ENCODE results near the gene NAT9. TPM values are rescaled to one million over a fixed set of nuclear protein-coding genes. Genes with fewer than 3 reads are reported as not detected.

Gene NAT9
- total RNA-seq, 4 donors from 2014 or later = 27.5 to 78.6 (median 43.2) TPM

GRCh38 chr17:74769266-74769855, 6.8 kb downstream of the NAT9 start:
- H3K4me1 ChIP-seq = peaks cover 0 to 55% (median 19%) of the 10 kb centered on the region in 4 donors
- DNase-seq (ENCODE audit: low spot score in 2 of 2) = no peak
- 46 to 54% methylated on average over 6 of the region's 6 CpGs for WGBS, 2 donors
- peaks cover 0 to 58% (median 8%) of the 10 kb centered on the region in 3 donors for H3K36me3 ChIP-seq
- no peaks in the 10 kb centered on the region for H3K9me3 ChIP-seq
- no peak overlapping the region for H3K4me3 ChIP-seq
- H3K27me3 ChIP-seq = no peaks in the 10 kb centered on the region
- peak overlapping the region in 2 of 4 donors; percentile 64 to 82 for H3K27ac ChIP-seq
- no peak for TF ChIP-seq POLR2A (IDR thresholded peaks at IDR 0.05)
- TF ChIP-seq EP300 (IDR thresholded peaks at IDR 0.05) = no peak

- no peak overlapping the region for H3K4me3 ChIP-seq
- peaks cover 0 to 56% (median 23%) of the 10 kb centered on the region in 4 donors for H3K4me1 ChIP-seq
- TF ChIP-seq EP300 (IDR thresholded peaks at IDR 0.05) = no peak
- TF ChIP-seq POLR2A (IDR thresholded peaks at IDR 0.05) = no peak
- no peak for TF ChIP-seq CTCF (IDR thresholded peaks at IDR 0.05)
- WGBS, 2 donors = 67 to 74% methylated on average over 7 of the region's 7 CpGs
- H3K9me3 ChIP-seq = no peaks in the 10 kb centered on the region
- peak overlapping the region in 3 of 4 donors; percentile 64 to 84 (median 82) for H3K27ac ChIP-seq
- no peak for DNase-seq (ENCODE audit: low spot score in 2 of 2)
- H3K36me3 ChIP-seq = peaks cover 0 to 54% (median 8%) of the 10 kb centered on the region in 3 donors
- no peaks in the 10 kb centered on the region for H3K27me3 ChIP-seq
These were observed 7.4 kb downstream of the NAT9 start for GRCh38 chr17:74768763-74769114.

GRCh38 chr17:74768069-74768762, 7.9 kb downstream of the NAT9 start:
- Histone ChIP-seq H3K4me1 (peaks cover 0 to 59% (median 28%) of the 10 kb centered on the region in 4 donors), H3K9me3 (no peaks in the 10 kb centered on the region), H3K27ac (peak overlapping the region; percentile 50 to 84 (median 73)), H3K4me3 (no peak overlapping the region), H3K36me3 (peaks cover 0 to 49% (median 8%) of the 10 kb centered on the region in 3 donors), H3K27me3 (no peaks in the 10 kb centered on the region)
- DNase-seq (ENCODE audit: low spot score in 2 of 2) = no peak
- TF ChIP-seq POLR2A (IDR thresholded peaks at IDR 0.05) (no peak), CTCF (IDR thresholded peaks at IDR 0.05) (peak in 1 of 5 experiments; percentile 11)
- 39 to 53% methylated on average over 17 of the region's 17 CpGs for WGBS, 2 donors

GRCh38 chr17:74767111-74767516, 9.0 kb downstream of the NAT9 start:
- no peak for DNase-seq (ENCODE audit: low spot score in 2 of 2)
- peaks cover 0 to 38% (median under 1%) of the 10 kb centered on the region in 3 donors for H3K36me3 ChIP-seq
- H3K27ac ChIP-seq = peak overlapping the region; percentile 50 to 84 (median 73)
- WGBS, 2 donors = 44 to 50% methylated on average over 9 to 10 of the region's 10 CpGs
- TF ChIP-seq POLR2A (IDR thresholded peaks at IDR 0.05) (no peak), EP300 (IDR thresholded peaks at IDR 0.05) (peak in 1 of 2 donors; percentile 65)
- no peaks in the 10 kb centered on the region for H3K27me3 ChIP-seq
- H3K9me3 ChIP-seq = no peaks in the 10 kb centered on the region
- H3K4me1 ChIP-seq = peaks cover 0 to 70% (median 39%) of the 10 kb centered on the region in 4 donors
- no peak overlapping the region for H3K4me3 ChIP-seq

GRCh38 chr17:74766413-74766812, 9.7 kb downstream of the NAT9 start:
- no peak for DNase-seq (ENCODE audit: low spot score in 2 of 2)
- H3K4me1 ChIP-seq = peaks cover 0 to 77% (median 45%) of the 10 kb centered on the region in 4 donors
- H3K27me3 ChIP-seq = no peaks in the 10 kb centered on the region
- peak overlapping the region in 3 of 4 donors; percentile 50 to 84 (median 82) for H3K27ac ChIP-seq
- WGBS, 2 donors = 69 to 79% methylated on average over 2 of the region's 2 CpGs
- no peak for TF ChIP-seq EP300 (IDR thresholded peaks at IDR 0.05)
- TF ChIP-seq CTCF (IDR thresholded peaks at IDR 0.05) = no peak
- H3K36me3 ChIP-seq = peaks cover 0 to 31% (median 0%) of the 10 kb centered on the region in 3 donors
- no peak overlapping the region for H3K4me3 ChIP-seq
- no peaks in the 10 kb centered on the region for H3K9me3 ChIP-seq

GRCh38 chr17:74764751-74765286, 11.3 kb downstream of the NAT9 start:
- 54 to 72% methylated on average over 4 of the region's 4 CpGs for WGBS, 2 donors

More at GRCh38 chr17:74764751-74765286, 11.3 kb downstream of the NAT9 start:
- Histone ChIP-seq H3K9me3 (no peaks in the 10 kb centered on the region), H3K4me3 (no peak overlapping the region), H3K36me3 (peaks cover 0 to 16% (median 0%) of the 10 kb centered on the region in 3 donors), H3K27ac (peak overlapping the region in 3 of 4 donors; percentile 72 to 91 (median 85)), H3K4me1 (peaks cover 0 to 85% (median 58%) of the 10 kb centered on the region in 4 donors), H3K27me3 (no peaks in the 10 kb centered on the region)
- TF ChIP-seq EP300 (IDR thresholded peaks at IDR 0.05) (no peak), CTCF (IDR thresholded peaks at IDR 0.05) (no peak), POLR2A (IDR thresholded peaks at IDR 0.05) (no peak)
- no peak for DNase-seq (ENCODE audit: low spot score in 2 of 2)

Measured in tibial nerve (tissue), 4 donors.